NCI-H2171 (cell line): ENCODE results near the gene TEX101.
"Not testable (repeated sequence)": the region's sequence is repeated elsewhere in the genome, so short reads cannot be mapped to it uniquely, and the experiment has no call there.

Experiments
- DNase-seq: peaks from one replicate; lab custom pipeline; 2025; lab: John Stamatoyannopoulos, UW

The TEX101 gene

DNA sequence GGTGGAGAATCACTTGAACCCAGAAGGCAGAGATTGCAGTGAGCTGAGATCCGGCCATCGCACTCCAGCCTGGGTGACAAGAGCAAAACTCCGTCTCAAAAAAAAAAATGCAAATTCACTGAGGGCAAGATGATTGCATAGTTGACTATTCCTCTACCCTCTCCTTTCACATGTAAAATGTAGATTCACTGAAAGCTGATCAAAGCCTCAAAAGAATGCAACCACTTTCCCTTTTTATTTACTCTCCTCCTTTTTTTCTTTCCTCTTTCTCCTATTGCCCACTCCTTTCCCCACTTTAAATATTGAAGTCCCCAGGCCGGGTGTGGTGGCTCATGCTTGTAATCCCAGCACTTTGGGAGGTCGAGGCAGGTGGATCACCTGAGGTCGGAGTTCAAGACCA lies 6.3 kb downstream of the TEX101 start:
- DNase-seq: no peak

DNA sequence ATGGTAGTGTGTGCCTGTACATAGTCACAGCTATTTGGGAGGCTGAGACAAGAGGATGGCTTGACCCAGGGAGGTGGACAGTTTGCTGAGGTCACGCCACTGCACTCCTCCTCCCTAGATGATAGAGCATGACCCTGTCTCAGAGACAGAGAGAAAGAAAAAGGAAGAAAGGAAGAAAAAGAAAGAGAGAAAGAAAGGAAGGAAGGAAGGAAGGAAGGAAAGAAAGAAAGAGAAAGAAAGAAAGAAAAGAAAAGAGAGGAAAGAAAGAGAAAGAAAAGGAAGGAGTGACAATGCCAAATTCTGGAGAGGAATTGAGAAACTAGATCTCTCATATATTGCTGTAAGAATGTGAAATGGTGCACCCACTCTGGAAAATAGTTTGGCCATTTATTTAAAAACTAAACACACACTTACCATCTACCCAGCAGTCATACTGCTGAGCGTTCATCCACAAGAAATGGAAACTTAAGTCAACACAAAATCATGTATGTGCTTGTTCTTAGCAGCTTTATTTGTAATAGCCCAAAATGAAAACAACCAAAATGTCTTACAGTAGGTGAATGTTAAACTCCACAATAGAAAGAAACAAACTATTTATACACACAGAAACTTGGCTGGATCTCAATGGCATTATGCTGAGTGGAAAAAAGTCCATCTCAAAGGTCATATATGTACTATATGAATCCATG lies 7.5 kb downstream of the TEX101 start:
- DNase-seq: no peak

DNA sequence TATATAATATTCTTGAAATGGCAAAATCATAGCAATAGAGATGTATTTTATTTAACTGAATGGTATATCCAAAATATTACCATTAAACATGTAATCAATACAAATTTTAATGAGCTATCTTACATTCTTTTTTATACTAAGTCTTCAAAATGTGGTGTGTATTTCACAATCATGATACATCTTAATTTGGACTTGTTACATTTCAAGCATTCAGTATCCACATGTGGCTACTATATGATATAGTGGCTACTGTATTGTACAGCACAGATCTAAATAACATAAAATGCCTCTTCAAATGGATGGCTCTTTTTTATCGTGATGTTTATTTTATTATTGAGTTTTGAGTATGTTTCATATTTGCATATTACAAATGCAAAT lies 8.0 kb downstream of the TEX101 start:
- DNase-seq: no peak

DNA sequence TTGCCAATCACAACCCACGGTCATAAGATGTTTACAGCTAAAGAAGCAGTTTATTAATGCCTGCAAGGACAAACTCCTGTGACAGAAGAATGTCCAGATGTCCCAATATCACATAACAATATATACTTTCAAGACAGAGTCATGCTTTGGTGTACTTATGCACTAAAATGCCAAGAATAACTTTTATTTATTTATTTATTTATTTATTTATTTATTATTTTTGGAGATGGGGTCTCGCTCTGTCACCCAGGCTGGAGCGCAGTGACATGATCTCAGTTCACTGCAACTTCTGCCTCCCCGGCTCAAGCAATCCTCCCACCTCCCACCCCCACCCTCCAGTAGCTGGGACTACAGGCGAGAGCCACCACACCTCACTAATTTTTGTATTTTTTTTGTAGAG lies 9.1 kb downstream of the TEX101 start:
- DNase-seq: no peak

DNA sequence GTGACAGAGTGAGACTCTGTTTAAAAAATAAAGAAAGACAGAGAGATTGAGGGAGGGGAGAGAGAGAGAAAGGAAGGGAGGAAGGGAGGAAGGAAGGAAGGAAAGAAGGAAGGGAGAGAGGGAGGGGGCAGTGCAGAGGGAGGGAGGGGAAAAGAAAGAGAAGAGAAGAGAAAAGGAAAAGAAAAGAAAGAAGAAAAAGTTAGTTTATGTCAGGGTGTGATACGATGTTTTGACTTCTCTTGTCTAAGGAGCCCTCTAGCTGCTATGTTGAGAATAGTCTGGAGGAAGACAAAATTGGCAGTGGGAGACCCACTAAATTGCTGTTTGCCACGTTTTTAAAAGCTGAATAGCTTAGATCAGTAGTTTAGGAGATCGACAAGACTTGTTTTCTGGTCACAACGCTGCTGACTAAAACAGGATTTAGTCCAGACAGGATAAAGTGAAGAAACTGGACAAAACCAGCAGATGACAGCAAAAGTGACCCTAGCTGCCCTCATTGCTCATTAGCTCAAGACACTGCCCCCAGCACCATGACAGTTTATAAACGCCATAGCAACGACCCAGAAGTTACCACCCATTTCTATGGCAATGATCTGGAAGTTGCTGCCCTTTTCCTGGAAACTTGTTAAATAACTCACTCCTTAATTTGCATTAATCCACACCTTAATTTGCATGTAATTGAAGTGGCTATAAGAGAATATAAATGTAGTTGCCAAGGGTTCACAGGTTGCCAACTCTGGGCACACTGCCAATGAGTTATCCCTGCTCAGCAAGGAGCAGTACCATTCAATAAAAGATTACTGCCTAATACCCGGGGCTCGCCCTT lies 11.1 kb downstream of the TEX101 start:
- no peak for DNase-seq

DNA sequence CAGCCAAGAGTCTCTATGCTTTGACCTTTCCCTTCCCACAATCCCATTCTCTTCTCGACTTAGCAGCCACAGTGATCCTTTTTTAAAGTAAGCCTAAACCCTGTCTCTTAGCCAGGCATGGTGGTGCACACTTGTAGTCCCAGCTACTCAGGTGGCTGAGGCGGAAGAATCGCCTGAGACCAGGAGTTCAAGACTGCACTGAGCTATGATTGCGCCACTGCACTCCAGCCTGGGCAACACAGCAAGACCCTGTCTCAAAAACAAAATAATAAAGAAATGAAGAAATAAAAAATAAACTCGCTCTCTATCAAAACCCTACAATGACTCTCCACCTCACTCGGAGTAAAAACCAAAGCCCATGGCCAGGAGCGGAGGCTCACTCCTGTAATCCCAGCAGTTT lies 14.7 kb downstream of the TEX101 start:
- no peak for DNase-seq

DNA sequence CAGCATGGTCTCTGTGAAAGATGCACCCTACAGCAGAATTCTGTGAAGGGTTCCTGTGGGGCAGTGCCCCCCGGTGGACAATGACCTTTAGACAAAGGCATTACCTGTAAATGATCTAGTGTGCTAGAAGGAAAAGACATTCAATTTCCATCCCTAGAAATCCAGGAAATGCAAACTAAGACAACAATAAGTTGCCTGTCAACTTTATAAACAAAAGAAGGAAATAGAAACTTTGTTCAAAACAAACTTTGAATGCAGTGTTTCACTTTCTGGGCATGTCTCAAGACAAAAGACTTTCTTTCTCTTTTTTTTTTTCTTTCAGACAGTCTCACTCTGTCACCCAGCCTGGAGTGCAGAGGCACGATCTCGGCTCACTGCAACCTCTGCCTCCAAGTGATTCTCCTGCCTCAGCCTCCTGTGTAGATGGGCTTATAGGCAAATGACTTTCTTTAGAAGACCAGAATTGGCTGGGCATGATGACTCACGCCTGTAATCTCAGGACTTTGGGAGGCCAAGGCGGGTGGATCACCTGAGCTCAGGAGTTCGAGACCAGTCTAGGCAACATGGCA lies 15.5 kb downstream of the TEX101 start:
- DNase-seq: no peak

DNA sequence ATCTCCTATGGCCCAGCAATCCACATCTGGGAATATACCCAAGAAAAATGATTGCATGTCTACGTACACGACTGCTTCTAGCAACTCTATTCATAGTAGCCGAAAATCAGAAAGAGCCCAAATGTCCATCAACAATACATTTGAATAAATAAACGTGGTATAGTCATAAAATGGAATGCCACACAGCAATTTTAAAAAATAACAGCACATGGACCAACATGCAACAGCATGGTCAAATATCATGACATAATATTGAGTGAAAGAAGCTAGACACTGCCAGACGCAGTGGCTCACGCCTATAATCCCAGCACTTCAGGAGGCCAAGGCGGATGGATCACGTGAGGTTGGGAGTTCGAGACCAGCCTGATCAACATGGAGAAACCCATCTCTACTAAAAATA lies 16.3 kb downstream of the TEX101 start:
- no peak for DNase-seq

DNA sequence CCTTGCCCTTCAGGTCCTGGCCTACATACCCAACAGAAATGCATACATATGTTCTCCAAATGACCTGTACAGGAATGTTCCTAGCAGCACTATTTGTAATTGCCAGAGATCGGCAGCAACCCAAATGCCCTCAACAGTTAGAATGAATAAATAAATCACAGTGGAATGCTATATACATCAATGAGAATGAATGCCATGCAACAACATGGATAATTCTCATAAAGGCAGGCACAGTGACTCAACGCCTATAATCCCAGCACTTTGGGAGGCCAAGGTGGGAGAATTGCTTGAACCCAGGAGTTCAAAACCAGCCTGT lies 18.6 kb downstream of the TEX101 start:
- no peak for DNase-seq

DNA sequence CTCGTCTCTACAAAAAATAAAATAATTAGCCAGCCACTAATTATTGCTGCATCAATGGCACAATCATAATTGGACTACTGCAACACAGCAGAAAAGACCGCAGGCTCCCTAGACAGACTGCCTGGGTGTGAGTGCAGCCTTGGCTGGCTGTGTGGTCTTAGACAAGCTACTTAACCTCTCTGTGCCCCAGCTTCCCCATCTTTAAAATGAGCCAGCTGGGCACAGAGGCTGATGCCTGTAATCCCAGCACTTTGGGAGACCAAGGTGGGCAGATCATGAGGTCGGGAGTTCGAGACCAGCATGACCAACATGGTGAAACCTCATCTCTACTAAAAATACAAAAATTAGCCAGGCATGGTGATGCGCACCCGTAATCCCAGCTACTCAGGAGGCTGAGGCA lies 19.0 kb downstream of the TEX101 start:
- DNase-seq: no peak

DNA sequence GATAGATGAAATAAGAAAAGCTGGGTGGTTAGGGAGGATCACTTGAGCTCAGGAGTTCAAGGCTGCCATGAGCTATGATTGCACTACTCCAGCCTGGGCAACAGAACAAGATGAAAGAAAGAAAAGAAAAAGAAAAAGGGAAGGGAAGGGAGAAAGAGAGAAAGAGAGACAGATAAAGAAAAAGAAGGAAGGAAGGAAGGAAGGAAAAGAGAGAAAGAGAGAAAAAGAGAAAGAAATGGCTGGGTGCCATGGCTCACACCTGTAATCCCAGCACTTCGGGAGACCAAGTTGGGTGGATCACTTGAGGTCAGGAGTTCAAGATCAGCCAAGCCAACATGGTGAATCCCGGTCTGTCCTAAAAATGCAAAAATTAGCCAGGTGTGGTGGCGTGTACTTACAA lies 21.1 kb downstream of the TEX101 start:
- no peak for DNase-seq

DNA sequence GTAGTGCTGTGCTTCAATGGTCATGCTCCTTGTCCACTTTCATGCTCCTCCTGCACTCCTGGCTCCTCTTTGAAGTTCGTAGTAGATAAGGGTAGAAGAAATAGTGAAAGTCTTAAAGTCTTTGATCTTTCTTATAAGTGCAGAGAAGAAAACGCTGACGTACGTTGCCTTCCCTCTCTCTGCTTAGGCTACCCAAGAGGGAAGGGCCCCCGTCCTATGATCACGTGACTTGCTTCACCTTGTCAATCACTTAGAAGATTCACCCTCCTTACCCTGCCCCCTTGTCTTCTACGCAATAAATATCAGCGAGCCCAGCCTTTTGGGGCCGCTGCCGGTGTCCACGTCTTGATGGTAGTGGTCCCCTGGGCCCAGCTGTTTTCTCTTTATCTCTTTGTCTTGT lies 22.6 kb downstream of the TEX101 start:
- DNase-seq: not testable (repeated sequence)

DNA sequence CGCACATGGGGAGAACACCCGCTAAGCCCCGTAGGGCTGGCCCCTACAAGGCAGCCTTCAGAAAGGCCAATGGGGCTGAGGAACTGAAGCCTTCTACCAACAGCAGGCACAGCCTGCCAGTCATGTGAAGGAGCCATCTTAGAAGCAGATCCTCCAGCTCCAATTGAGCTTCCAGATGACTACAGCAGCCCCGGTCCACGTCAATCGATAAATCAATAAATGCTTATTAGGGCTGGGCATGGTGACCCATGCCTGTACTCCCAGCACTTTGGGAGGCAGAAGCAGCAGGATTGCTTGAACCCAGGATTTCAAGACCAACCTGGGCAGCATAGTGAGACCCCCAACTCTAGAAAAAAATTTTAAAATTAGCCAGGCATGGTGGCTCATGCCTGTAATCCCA lies 23.0 kb downstream of the TEX101 start:
- no peak for DNase-seq

DNA sequence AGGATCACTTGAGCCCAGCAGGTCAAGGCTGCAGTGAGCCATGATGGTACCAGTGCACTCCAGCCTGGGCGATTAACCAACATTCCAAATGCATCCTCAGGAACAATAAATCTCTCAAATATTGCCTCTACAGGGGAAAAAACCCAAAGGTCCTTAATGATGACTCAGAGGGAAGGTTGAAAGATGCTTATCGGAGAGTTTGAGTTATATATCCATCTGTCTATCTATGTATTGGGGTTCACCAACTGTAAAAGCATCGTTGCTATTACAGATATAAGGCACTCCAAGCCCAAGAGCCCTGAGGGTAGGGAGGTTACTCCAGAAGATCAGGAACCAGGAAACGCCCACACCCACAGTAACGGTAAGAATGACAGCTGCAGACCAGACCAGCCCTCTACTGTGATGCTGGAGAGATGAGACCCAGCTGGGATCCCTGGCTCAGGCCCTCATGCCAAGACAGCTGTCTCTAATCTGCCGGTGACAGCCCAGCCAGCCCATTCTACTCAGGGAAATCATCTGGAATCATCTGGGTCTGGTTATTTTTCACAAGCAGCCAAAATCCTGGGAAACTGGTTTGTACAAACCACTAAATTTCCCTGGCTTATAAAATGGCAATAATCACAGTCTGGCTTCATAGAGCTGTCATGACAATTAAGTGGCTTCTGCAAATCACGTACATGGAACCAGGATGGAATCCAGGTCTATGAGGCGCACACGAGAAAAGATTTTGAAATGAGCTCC lies 23.8 kb downstream of the TEX101 start:
- no peak for DNase-seq

DNA sequence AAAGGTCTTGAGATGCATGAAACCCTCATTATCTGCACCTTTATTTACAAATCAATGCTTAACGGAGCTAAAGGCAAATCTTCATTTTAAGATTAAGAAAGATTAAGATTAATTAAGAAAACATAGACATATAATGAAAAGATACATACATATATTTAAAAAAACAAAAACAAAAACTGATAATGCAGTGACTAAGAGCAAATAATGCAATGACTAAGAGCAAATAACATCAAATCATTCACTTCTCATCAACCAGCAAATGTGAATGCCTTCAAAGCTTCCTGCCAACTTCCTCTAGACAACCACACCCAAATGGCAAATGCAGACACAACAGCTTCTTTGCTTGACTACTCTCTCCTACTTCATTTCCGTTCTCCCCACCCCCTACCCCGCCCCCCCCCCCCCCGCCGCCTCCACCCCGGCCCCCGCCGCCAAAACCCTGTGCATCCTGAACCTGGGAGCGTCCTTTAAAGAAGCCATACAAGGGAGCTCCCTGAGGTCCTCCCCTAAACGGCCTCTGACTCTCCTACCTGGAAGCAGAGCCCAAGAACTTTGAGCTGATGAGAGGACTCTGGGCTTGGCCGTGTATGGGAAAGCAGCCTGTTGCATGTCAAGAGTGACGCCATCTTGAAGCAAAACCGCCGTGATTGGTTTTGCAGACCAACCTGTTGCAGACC lies 24.5 kb downstream of the TEX101 start:
- no peak for DNase-seq

DNA sequence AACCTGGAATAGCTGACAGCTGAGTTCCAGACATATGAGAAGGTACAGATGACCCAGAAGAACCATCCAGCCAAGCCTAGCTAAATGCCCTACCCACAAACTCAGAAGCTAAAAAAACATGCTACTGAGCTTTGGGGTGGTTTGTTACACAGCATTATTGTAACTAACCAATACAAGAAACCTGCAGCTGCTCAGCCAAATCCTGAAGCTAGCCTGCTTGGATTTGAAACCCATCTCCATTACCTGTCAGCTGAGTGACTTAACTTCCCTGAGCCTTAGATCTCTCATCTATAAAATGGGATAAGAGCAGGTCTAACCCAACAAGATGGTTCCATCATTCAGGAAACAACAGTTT lies 25.0 kb downstream of the TEX101 start:
- DNase-seq: no peak

DNA sequence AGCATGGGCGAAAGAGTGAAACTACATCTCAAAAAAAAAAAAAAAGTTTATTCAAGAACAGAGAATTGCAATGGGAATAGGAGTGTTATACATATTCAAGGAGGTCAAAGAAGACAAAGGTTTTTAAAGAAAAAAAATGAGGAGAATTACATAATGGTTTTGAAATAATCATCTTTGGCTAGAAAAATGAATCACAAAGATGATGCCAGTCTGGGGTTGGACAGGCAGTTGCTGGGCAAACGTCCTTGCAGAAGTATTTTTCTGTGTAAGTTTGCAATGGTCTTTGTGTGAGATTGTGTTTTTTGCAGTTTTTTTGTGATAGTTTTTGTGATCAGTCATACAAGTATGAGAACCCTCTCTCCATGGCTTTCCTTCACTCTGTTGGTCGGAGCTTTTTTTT lies 27.0 kb downstream of the TEX101 start:
- no peak for DNase-seq

DNA sequence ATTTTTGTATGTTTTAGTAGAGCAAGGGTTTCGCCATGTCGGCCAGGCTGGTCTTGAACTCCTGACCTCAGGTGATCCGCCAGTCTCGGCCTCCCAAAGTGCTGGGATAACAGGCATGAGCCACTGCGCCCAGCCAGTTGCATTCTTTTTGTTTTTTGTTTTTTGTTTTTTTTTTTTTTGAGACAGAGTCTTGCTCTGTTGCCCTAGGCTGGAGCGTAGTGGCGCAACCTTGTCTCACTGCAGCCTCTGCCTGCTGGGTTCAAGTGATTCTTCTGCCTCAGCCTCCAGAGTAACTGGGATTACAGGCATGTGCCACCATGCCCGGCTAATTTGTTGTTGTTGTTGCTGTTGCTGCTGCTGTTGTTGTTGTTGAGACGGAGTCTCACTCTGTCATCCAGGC lies 29.4 kb downstream of the TEX101 start:
- not testable (repeated sequence) for DNase-seq

DNA sequence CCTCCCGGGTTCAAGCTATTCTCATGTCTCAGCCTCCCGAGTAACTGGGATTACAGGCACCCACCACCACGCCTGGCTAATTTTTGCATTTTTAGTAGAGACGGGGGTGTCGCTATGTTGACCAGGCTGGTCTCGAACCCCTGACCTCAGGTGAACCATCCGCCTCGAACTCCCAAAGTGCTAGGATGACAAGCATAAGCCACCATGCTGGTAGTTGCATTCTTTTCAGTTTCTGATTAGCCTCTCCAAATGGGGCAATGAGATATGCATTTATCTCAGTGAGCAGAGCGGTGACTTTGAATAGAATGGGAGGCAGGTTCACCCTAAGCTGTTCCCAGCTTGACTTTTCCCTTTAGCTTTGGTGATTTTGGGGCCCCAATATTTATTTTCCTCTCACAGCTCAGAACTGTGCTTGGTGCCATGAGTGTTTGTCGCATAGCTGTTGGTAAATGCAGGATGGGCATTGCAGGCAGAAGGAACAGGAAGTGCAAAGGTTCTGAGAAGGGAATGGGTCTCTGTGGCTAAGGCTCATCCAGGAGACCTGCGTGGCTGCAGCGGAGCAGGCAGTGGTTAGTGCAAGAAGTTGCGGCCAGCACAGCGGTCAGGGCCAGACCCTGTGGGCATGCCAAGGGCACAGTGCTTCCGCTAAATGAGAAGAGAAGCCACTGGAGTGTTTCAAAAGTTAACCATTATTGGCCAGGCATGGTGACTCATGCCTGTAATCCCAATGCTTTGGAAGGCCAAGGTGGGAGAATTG lies 30.0 kb downstream of the TEX101 start:
- DNase-seq: no peak

DNA sequence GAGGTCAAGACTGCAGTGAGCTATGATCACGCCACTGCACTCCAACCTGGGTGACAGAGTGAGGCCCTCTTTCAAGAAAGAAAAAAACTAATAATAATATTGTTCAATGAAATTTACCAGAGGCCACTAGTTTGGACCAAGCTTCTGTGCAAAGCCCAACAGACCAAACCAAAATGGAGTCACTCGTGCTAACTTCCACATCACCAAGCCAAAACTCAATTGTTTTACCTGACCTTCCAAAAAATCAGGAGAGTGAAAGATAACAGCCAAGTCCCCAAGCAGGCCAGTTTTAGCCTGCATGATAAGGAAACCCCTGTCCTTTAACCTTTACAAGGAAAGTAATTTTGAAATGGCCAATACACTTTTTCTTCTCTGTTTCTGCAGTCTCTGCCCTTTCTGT lies 30.7 kb downstream of the TEX101 start:
- DNase-seq: no peak

DNA sequence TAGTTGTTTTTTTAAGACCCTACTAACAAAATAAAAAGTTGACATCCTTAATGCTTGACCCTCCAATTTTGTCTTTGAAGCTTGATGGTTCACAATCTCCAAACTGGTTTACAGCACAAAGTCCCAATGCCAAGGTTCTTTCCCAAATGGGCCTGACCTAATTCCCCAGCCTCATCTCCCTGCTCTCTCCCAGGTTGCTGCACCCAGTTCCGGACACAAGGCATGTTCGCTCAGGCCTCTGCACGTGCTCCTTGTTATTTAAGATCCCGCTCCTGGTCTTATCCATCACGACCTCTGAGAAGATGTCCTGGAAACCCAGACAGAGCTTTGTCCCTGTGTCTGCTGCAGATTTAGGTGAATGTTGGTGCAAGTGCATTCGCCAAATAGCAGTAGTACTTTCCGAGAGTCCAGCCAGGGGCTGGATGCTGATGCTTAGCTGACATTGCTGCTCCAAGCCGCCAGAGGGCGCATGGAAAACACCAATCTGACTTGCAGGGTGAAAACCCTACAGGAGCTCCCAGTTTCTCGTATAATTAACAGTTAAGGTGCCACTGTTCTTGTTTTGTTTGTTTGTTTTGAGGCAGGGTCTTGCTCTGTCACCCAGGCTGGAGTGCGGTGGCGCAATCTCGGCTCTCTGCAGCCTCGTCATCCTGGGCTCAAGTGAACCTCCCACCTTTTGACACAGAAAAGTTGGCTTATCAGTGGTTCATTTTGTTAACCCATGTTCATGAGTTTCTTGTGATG lies 32.2 kb downstream of the TEX101 start:
- DNase-seq: peak; percentile 59
